GM21737 (cell line): ENCODE results near the gene SIAH3.

ENCODE experiments used
- ATAC-seq: cut with Tn5 transposase; IDR thresholded peaks from one replicate; pipeline ENCODE4 v1.9.1; 2021; ENCODE audit warnings: mild to moderate bottlenecking, moderate library complexity; ENCODE audit not compliant: unreplicated experiment

SIAH3 gene

GRCh38 chr13:45748941-45749759, 102.4 kb downstream of the SIAH3 start:
- ATAC-seq, result no peak

DNA sequence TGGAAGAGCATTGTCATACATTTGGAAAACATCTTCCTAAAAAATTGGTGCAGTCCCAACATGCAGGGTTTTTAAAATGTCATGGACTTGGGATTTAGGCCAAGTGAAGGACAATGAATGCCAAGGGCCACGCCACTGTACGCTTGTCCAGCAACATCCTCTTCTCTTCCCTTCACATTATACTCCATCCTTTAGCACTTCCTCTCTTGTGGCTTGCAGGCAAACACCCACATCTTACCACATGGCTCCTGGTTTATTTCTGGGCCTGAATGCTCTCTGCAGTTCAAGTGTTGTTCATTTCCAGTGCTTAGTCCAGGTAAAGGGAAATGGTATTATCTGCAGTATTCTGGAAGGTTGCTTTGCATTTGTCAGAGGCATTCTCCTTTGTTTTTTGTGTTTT, 104.5 kb downstream of the SIAH3 start:
- ATAC-seq, result no peak

DNA sequence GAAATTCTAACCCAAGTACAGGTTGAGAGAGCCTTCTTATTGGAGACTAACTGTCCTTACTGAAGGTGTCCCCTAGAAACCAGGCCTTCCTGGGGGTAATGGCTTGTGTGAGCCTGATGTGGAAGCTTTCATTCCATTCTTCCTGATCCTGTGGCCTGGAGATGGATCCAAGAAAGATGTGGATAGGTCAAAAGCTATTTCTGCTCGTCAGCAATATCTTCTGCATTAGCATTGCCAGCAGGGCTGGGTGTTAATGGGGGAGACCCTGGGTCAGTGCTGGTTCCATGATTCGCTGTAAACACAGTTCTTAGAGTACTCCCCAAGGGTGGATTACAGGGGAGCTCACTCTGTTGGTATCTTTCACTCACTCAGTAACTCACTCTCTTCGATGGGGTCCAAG, 106.6 kb downstream of the SIAH3 start:
- no peak for ATAC-seq

GRCh38 chr13:45742985-45743384, 108.6 kb downstream of the SIAH3 start:
- ATAC-seq, result no peak

DNA sequence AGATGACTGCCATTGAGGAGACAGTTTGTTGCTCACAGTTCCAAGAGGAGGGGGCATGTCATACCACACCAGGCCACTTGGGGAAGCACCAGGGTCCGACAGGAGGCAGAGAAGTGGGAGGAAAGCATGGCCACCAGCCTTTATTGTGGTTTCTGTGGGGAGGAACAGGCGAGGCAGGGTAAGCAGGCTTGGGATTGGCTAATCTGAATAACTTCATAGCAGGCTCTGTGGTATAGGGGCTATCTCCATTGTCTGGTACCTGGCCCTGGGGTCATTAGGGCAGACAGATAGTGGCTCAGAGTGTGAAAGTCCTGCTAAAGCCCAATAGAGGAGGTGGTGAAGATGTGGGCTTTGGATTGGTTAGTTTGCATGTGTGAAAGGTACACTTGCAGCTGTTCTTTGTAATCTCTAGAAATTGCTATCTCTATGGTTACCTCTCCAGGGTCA, 114.0 kb downstream of the SIAH3 start:
- ATAC-seq, result no peak

- ATAC-seq, result no peak
Observed at GRCh38 chr13:45733361-45733760, 118.2 kb downstream of the SIAH3 start.

DNA sequence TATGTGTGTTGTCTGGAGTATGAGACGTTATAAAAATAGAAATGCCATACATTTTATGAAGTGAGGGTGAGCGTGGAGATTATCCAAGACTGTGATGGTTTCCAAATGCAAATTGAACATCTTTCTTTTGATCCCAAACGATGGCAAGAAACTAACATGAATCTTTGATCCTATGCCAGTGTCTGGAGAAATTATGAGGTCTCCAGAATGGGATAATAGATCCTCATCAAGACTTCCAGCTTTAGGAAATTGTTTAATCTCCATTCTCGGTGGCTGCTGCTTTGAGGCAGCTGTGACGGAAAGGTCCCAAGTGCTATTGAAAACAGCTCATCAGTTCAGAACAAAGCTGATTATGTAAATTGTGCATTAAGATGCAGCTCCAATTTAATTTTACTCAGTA, 118.6 kb downstream of the SIAH3 start:
- ATAC-seq, result no peak

DNA sequence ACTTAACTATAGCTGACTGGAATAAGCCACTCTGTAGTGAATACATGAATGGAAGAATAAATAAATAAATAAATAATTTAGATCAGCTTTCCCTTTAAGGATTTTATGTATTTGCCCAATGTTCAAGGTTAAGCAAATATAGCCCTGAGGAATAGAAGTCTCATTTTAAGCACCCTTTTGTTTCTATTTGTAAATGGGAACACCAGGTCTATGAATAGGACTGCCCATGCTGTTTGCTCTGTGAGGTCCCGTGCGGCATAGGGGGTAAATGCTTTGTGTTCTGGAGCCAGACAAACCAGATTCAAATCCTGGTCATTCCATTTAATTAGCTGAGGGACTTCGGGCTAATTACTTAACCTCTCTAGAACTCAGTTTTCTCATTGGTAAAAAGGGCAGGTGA, 120.1 kb downstream of the SIAH3 start:
- no peak for ATAC-seq

- no peak for ATAC-seq
Observed at GRCh38 chr13:45728759-45729158, 122.8 kb downstream of the SIAH3 start.
